Gastrocnemius medialis (tissue), 4 donors: ENCODE data around the gene NR2C2.

Experiments
- CTCF ChIP-seq, 5 experiments: fragments of 450-650 bp in 3 of 5; fragments of 200-600 bp in 2 of 5; sonication (generic) in 2 of 5; IDR thresholded peaks in 4 of 5; conservative IDR thresholded peaks in 1 of 5; 1 replicate in 4 of 5; 2 replicates in 1 of 5; pipeline ENCODE4 v1.5.1; 2016 to 2019; ENCODE audit warnings: antibody characterized with exemption in 5 of 5, mild to moderate bottlenecking in 3 of 5, moderate library complexity in 3 of 5
- POLR2A ChIP-seq, 2 donors: fragments of 450-650 bp; IDR thresholded peaks; one replicate each; pipeline ENCODE4 v1.6.1; 2017; ENCODE audit warnings: antibody characterized with exemption in 2 of 2, mild to moderate bottlenecking in 2 of 2, moderate library complexity in 2 of 2

- TF ChIP-seq CTCF (IDR thresholded peaks at IDR 0.05 in 4 of 5, conservative IDR thresholded peaks at IDR 0.05 in 1 of 5) (no peak), POLR2A (IDR thresholded peaks at IDR 0.05) (no peak)
Measured at GRCh38 chr3:14957153-14957552, 9.8 kb downstream of the NR2C2 start.
